Activated naive CD4-positive, alpha-beta T cell treated with anti-CD3 and anti-CD28 coated beads, Interleukin-2, amount 50 U/mL, for 24 hours (primary cell): ENCODE measurements around the gene BBOX1.

ENCODE experiments used
- H3K27ac Mint-ChIP-seq: one replicate; pipeline ENCODE4 v1.8.0; 2021; ENCODE audit warnings: mild to moderate bottlenecking, mixed read lengths
- H3K27me3 Mint-ChIP-seq: one replicate; pipeline ENCODE4 v1.8.0; 2021; ENCODE audit warnings: mixed read lengths
- H3K36me3 Mint-ChIP-seq: one replicate; pipeline ENCODE4 v1.8.0; 2021; ENCODE audit warnings: mixed read lengths
- H3K4me1 Mint-ChIP-seq: one replicate; pipeline ENCODE4 v1.8.0; 2021; ENCODE audit warnings: mixed read lengths
- H3K4me3 Mint-ChIP-seq: one replicate; pipeline ENCODE4 v1.8.0; 2021; ENCODE audit warnings: mild to moderate bottlenecking, mixed read lengths
- H3K9me3 Mint-ChIP-seq: one replicate; pipeline ENCODE4 v1.8.0; 2021; ENCODE audit warnings: mixed read lengths

Gene BBOX1

GRCh38 chr11:27013781-27014361 lies 26.7 kb upstream of the BBOX1 start:
- H3K36me3 Mint-ChIP-seq: no peaks in the 10 kb centered on the region
- no peak overlapping the region for H3K27ac Mint-ChIP-seq
- no peak overlapping the region for H3K4me3 Mint-ChIP-seq
- no peaks in the 10 kb centered on the region for H3K4me1 Mint-ChIP-seq
- no peaks in the 10 kb centered on the region for H3K27me3 Mint-ChIP-seq
- no peaks in the 10 kb centered on the region for H3K9me3 Mint-ChIP-seq

DNA sequence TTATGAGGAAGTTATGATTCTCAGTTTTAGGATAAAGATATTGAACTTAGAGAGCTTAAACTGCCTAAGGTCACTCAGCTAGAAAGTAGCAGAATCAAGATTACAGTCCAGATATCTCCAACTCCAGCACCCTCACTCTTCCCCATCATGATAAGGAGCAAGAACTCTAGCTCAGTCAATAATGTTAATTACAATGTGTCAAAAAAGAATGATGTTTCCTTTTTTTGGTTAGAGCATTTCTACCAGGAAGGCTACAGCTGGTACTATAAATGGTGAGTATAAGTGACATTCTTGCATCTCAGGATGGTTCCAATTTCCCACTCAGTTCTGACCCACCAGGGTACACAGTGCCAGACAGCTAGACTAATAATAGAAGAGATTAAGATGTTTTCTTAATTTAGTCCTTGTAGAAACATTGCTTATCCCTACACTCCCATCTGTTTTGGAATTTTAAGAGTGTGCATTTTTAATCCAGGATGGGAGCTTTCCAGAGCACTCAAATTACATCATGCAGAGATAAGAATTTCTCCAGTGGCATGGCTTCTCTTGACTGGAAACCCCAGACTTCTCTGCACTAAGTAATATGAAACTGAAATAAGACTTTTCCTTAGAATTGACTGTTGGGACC lies 21.6 kb upstream of the BBOX1 start:
- Mint-ChIP-seq H3K4me1 (no peaks in the 10 kb centered on the region), H3K27me3 (no peaks in the 10 kb centered on the region), H3K36me3 (no peaks in the 10 kb centered on the region), H3K27ac (no peak overlapping the region), H3K4me3 (no peak overlapping the region), H3K9me3 (no peaks in the 10 kb centered on the region)

- Mint-ChIP-seq H3K4me3 (no peak overlapping the region), H3K36me3 (no peaks in the 10 kb centered on the region), H3K9me3 (no peaks in the 10 kb centered on the region), H3K4me1 (no peaks in the 10 kb centered on the region), H3K27ac (no peak overlapping the region), H3K27me3 (no peaks in the 10 kb centered on the region)
Measured at GRCh38 chr11:27020751-27021150, 19.9 kb upstream of the BBOX1 start.

DNA sequence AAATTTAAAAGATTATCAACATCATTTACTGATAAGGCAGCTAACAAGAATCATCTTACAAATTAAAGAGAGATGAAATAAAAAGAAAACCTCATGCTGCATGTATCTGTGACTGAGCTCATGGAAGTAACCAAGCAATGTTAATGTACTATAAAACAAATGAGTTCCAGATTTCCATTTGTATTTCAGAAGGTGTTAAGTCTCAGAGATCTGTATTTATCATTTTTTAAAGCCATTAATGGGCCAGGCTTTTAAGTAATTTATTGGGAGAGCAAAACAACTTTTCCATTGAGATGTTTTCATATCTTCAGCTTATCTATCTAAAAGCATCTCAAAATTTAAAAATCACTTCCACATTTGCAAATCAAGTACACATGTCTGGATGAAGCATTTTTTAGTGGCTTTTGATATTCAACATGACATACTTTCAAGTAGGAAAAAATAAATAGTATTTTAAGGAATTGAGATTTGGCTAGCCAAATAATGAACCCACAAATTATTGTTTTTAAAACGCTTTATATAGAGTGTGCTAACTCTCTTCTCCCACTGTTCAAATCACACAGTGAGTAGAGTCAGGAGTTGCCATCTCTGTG lies 17.9 kb upstream of the BBOX1 start:
- no peak overlapping the region for H3K27ac Mint-ChIP-seq
- H3K27me3 Mint-ChIP-seq: no peaks in the 10 kb centered on the region
- no peaks in the 10 kb centered on the region for H3K4me1 Mint-ChIP-seq
- no peaks in the 10 kb centered on the region for H3K36me3 Mint-ChIP-seq
- peaks cover 4% of the 10 kb centered on the region for H3K9me3 Mint-ChIP-seq
- no peak overlapping the region for H3K4me3 Mint-ChIP-seq

DNA sequence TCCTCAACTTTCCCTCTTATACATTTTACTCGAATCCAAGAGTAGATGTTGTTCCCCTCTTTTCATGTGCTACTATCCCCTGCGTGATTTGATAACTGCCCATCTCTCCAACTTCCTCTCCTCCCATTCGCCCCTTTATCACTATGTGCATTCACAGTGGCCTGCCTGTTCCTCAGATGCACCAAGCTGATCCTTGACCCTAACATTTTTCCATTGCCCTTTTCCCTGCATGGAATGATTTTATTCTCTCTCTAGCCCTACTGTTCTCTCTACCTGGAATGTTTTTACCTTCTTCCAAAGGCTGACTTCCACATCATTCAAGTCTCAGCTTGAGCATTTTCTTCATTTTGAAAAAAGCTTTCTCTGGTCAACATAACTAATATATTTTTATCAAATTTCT lies 15.8 kb upstream of the BBOX1 start:
- Mint-ChIP-seq H3K27ac (no peak overlapping the region), H3K27me3 (no peaks in the 10 kb centered on the region)

GRCh38 chr11:27025312-27025955 lies 15.2 kb upstream of the BBOX1 start:
- no peak overlapping the region for H3K4me3 Mint-ChIP-seq
- no peaks in the 10 kb centered on the region for H3K27me3 Mint-ChIP-seq
- no peak overlapping the region for H3K27ac Mint-ChIP-seq
- H3K4me1 Mint-ChIP-seq: no peaks in the 10 kb centered on the region
- H3K9me3 Mint-ChIP-seq: peaks cover 4% of the 10 kb centered on the region
- no peaks in the 10 kb centered on the region for H3K36me3 Mint-ChIP-seq

More for the DNA sequence above, 15.8 kb upstream of the BBOX1 start:
- Mint-ChIP-seq H3K4me3 (no peak overlapping the region), H3K9me3 (peaks cover 4% of the 10 kb centered on the region), H3K4me1 (no peaks in the 10 kb centered on the region), H3K36me3 (no peaks in the 10 kb centered on the region)

GRCh38 chr11:27025957-27026733 lies 14.5 kb upstream of the BBOX1 start:
- no peak overlapping the region for H3K4me3 Mint-ChIP-seq
- H3K36me3 Mint-ChIP-seq: no peaks in the 10 kb centered on the region
- H3K4me1 Mint-ChIP-seq: no peaks in the 10 kb centered on the region
- no peaks in the 10 kb centered on the region for H3K27me3 Mint-ChIP-seq
- H3K27ac Mint-ChIP-seq: no peak overlapping the region
- H3K9me3 Mint-ChIP-seq: peaks cover 4% of the 10 kb centered on the region

DNA sequence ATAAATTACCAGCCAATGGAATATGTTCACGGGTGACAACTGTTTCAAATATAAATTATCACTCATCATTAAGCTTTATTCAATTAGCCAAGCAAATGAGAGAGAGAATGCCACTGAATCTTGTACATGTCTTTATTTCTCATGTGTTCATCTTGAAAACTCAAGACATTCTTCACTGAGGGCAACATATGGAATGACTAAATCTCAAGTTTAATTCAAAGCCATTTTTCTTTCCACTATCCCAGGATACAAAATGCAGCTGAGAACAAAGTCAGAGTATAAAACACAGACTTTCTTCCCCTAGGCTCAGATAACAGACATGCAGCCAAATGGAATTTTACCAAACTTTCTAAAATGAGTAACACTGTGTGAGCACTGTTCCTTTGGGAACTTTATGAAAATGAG lies 12.1 kb upstream of the BBOX1 start:
- Mint-ChIP-seq H3K27ac (no peak overlapping the region), H3K9me3 (peaks cover 9% of the 10 kb centered on the region), H3K4me1 (no peaks in the 10 kb centered on the region), H3K4me3 (no peak overlapping the region), H3K27me3 (no peaks in the 10 kb centered on the region), H3K36me3 (no peaks in the 10 kb centered on the region)

DNA sequence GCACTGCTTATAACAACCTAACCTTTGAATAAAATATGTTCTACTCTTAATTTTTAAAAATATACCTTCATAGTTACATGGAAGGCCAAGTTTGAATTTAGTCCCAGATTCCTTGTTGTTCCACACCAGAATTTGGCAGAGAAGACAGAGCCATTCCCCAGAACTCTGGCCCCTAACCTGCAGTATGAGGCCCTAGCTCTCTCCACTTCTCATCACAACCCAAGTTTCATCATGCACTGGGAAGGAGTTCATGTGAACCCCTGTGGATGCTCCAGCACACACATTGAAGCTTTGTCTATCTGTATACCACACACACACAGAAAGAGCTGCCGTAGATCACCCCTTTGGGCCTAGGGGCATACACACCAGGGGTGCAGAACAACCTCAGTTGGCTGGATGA lies 10.6 kb upstream of the BBOX1 start:
- Mint-ChIP-seq H3K4me1 (no peaks in the 10 kb centered on the region), H3K27me3 (no peaks in the 10 kb centered on the region), H3K36me3 (no peaks in the 10 kb centered on the region), H3K9me3 (peaks cover 20% of the 10 kb centered on the region), H3K4me3 (no peak overlapping the region), H3K27ac (no peak overlapping the region)

- H3K9me3 Mint-ChIP-seq: peaks cover 20% of the 10 kb centered on the region
- no peaks in the 10 kb centered on the region for H3K27me3 Mint-ChIP-seq
- H3K36me3 Mint-ChIP-seq: no peaks in the 10 kb centered on the region
- H3K4me1 Mint-ChIP-seq: no peaks in the 10 kb centered on the region
- H3K4me3 Mint-ChIP-seq: no peak overlapping the region
- no peak overlapping the region for H3K27ac Mint-ChIP-seq
Measured at GRCh38 chr11:27031754-27032153, 8.9 kb upstream of the BBOX1 start.

GRCh38 chr11:27039873-27040272 lies 742 bp upstream of the BBOX1 start:
- H3K27me3 Mint-ChIP-seq: no peaks in the 10 kb centered on the region
- H3K27ac Mint-ChIP-seq: no peak overlapping the region
- no peaks in the 10 kb centered on the region for H3K36me3 Mint-ChIP-seq
- no peak overlapping the region for H3K4me3 Mint-ChIP-seq
- H3K4me1 Mint-ChIP-seq: no peaks in the 10 kb centered on the region
- H3K9me3 Mint-ChIP-seq: peaks cover 9% of the 10 kb centered on the region

DNA sequence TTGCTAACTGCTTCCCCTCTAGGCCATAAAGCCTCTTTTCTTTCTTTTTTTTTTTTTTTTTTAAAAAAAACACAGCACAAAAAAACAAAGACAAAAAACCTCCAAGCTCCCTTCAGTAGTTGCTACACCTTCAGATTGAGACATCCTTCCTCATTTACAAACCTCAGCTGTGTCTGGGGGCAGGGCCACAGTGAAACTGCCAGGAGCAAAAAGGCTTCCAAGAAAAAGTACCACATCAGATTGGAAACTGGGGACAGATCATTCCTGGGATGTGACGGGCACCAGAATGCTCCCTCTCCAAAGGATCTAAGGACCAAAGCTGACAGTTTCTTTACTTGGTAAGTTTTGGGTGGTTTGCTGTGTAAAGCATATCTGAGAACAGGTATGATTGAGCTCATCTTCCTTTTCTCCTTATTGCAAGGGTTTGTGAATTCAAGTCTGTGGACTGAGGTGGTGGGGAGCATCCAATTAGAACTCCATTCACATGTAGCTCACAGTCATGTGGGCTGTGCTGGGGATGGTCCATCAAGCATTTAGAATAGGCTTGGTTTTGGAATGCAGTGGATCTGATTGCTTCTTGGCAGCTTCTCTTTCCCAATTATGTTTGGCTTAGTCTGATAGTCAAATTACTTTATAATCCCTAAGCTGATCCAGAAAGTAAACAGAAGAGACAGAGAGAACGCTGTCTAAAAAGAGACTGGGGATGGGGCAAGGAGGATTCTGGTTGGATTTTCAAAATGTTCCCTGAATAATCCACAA lies 705 bp downstream of the BBOX1 start:
- H3K4me3 Mint-ChIP-seq: no peak overlapping the region
- H3K27ac Mint-ChIP-seq: no peak overlapping the region
- H3K4me1 Mint-ChIP-seq: no peaks in the 10 kb centered on the region
- H3K9me3 Mint-ChIP-seq: peaks cover 8% of the 10 kb centered on the region
- H3K36me3 Mint-ChIP-seq: no peaks in the 10 kb centered on the region
- no peaks in the 10 kb centered on the region for H3K27me3 Mint-ChIP-seq

DNA sequence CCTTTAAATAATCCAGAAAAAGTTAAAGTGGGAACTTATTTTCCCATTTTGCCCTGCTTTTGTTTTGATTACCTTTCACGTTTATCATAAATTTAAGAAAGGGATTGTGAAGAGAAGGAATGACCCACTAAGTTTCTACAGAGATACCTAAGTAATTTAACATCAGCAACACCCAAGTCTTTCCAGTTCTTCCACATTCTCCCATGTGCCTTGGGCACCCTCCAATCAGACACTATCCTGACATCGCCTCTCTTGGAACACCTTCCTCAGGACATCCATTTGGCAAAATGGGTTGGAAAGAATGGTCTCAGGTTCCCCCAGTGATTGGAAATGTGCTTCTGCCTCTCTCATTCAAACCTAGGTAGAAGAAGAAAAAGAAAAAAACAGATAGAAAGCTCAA lies 6.3 kb downstream of the BBOX1 start:
- Mint-ChIP-seq H3K27ac (no peak overlapping the region), H3K36me3 (no peaks in the 10 kb centered on the region), H3K4me1 (no peaks in the 10 kb centered on the region), H3K27me3 (no peaks in the 10 kb centered on the region), H3K9me3 (peaks cover 14% of the 10 kb centered on the region), H3K4me3 (no peak overlapping the region)

DNA sequence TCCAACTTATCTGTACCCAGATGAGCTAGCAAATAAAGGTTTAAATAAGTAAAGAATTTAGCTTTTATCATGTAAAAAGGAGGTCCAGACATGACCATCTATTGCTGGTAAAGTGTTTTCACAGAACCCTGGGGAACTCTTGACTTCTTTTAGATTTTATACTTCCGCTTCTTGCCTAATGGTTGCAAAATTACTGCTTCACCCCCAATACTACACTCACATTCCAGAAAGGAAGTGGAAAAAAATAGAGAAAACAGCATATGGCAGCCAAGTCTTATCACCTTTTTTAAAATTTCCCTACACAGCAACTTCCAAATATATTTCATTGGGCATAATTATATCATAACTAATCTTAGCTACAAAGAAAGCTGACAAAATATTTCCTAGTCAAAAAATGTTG lies 12.1 kb downstream of the BBOX1 start:
- Mint-ChIP-seq H3K4me3 (no peak overlapping the region), H3K9me3 (peaks cover 11% of the 10 kb centered on the region), H3K4me1 (no peaks in the 10 kb centered on the region), H3K27ac (no peak overlapping the region), H3K27me3 (no peaks in the 10 kb centered on the region), H3K36me3 (no peaks in the 10 kb centered on the region)

- H3K4me1 Mint-ChIP-seq: no peaks in the 10 kb centered on the region
- H3K9me3 Mint-ChIP-seq: peaks cover 11% of the 10 kb centered on the region
- H3K27me3 Mint-ChIP-seq: no peaks in the 10 kb centered on the region
- H3K36me3 Mint-ChIP-seq: no peaks in the 10 kb centered on the region
- no peak overlapping the region for H3K4me3 Mint-ChIP-seq
- no peak overlapping the region for H3K27ac Mint-ChIP-seq
Measured at GRCh38 chr11:27055065-27055682, 14.6 kb downstream of the BBOX1 start.
